NCI-H526 (cell line): ENCODE data around the gene WDR62.

ENCODE experiments used
- DNase-seq, 2 experiments: peaks; one replicate each; lab custom pipeline; 2025; lab: John Stamatoyannopoulos, UW

Gene WDR62

DNA sequence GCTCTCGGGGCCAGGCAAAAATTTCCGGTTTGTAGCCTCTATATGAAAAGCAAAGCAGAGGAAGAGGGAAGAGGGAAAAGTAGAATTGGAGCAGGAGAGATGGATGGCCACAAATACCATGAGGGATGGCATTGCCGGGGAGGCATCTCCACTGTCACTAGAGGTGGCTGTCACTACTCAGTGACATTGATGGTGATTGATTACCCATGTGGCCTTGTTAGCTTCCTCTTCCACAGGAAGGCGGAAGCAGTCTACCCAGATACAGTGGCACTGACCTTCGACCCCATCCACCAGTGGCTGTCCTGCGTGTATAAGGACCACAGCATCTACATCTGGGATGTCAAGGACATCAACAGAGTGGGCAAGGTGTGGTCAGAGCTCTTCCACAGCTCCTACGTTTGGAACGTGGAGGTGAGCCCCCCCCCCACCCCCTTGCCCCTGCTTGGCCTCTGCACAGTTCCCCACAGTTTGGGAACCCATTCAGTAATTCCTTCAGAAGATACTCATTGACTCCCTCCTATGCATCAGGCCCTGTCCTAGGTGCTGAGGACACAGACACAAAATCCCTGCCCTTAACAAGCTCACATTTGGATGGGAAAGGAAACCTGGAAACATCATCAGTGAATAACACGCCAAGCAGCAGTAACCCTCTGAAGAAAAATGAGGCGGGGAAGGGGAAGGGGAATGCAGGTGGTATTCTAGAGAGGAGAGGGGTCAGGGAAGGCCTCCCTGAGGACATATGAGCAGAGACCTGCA, 18.6 kb downstream of the WDR62 start:
- DNase-seq = no peak

DNA sequence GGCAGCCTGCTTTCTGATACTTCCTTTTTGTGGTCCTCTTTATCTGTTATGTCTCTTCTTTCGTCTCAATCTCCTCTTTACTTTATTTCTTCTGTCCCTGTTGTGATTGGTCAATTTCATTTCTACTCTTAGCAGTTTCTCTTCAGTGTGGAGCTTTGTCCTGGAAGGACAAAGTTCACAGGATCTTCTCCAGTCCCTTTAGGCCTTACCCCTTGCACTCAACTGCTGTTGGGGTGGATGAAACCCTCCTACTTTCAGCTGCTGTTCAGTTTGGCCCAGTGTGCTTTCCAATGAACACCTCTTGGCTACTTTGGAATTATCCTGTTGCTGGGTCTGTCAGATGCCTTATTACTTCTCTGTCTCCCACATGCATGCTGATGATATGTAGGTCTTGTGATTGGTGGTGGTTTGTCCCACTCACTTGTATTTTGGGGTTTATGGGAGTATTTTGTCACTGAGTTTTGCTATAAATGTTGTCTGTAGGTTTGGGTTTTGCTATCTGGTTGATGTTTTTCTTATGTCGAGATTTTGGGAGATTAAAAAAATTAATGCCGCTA, 24.8 kb downstream of the WDR62 start:
- no peak for DNase-seq

DNA sequence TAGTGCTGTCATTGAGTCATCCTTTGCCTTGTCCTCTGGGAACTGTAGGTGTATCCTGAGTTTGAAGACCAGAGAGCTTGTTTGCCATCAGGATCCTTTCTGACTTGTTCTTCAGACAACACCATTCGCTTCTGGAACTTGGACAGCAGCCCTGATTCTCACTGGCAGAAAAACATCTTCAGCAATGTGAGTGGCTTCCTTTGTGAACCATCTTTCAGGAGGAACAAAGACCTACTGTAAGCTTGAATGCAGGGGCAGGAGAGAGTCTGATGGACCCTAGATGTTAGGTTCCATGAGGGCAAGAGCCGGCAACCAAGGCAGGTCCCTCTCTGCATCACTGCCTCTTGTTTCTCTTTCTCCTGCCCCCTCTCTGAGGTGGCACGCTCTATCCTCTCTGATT, 26.7 kb downstream of the WDR62 start:
- no peak for DNase-seq

DNA sequence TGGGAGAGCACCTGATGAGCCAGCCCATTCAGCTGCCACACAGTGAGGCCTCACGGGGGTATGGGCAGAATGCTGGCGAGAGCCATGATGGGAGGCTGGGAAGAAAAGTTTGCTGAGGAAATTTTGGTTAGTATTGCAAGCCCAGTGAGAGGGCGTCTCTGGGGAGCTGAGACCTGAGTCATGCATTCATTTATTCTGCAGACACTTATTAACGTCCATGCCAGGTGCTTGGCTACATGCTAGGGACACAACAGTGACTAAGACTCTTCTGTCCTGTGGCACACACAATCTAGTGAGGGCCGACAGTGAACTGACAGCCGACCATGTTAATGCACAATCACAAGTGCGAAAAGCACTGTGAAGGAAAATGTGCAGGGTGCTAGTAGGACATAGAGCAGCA, 27.2 kb downstream of the WDR62 start:
- DNase-seq = no peak

DNA sequence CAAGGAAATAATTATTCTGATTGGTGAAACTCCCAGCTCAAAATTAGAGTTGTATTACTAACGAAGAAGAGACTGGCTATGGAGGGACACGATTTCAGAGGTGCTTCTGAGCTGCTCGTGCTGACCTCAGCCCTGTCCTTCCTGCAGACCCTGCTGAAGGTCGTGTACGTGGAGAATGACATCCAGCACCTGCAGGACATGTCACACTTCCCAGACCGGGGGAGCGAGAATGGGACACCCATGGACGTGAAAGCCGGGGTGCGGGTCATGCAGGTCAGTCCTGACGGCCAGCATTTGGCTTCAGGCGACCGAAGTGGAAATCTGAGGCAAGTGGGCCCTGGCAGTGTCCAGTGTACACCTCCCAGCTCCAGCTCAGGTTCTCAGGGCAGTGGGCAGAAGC, 28.2 kb downstream of the WDR62 start:
- no peak for DNase-seq

DNA sequence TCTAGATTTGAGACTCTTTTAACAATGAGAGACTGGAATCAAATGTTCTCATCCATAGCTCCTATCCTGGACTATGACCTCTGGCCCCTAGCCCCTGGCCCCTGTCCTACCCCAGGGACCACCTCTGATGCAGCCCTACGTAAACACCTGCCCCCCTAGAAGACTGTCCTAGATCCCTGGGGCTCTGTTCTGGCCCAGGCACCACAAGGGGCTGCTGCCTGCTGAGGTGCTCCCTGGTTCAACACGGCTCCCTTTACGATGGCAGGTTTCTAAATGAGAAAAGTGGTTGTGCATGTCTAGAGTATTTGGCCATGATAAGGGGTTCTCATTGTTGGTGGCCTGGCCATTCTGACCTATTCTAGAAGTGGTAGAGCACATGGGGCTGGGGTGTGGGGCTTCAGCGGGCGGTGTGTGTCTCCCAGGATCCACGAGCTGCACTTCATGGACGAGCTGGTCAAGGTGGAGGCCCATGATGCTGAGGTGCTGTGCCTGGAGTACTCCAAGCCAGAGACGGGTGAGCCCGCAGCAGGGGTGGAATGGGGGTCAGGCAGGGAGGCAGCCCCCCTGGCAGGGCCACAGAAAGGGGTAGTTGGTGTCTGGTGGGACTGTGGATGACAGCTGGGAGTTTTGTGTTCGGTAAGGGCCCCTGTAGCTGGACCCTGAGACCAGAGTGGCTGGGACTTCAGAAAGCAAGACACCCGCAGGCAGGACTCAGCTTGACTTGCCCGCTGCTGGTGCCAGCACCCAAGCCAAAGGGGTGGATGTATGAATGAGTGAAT, 29.7 kb downstream of the WDR62 start:
- no peak for DNase-seq

DNA sequence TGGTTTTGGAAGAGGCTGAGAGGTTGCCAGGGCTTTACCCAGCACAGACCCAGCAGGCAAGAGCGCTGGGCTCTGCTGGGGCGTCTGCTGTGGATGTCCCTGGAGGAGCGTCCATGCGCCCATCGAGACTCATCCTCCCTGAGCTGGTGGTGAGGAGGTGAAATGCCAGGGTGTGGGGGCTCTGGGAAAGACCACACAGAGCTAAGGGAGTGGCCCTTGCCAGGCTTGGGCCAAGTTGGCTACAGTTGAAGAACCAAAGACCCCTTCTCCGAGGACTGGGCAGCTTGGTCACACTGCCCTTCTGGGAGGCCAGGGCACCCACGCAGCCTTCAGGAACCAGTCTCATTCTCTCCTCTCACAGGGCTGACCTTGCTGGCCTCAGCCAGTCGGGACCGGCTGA, 31.6 kb downstream of the WDR62 start:
- DNase-seq = no peak

DNA sequence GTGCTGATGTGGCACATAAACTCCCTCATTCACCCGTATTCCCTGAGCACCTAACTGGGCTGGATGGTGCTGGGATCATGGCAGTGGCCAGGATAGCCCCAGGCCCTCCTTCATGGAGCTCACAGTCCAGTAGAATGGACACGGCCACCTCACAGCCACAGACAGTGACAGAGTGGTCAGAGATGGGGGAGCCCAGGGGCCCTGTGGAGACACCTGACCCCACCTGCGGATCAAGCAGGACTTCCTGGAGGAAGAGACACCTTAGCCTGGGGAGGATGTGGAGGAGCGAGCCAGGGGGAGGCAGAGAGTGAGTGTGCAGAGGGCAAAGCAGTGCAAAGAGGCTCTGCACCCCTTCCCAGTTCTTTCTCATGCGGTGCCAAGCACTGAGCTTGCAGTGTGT, 35.1 kb downstream of the WDR62 start:
- DNase-seq = no peak

DNA sequence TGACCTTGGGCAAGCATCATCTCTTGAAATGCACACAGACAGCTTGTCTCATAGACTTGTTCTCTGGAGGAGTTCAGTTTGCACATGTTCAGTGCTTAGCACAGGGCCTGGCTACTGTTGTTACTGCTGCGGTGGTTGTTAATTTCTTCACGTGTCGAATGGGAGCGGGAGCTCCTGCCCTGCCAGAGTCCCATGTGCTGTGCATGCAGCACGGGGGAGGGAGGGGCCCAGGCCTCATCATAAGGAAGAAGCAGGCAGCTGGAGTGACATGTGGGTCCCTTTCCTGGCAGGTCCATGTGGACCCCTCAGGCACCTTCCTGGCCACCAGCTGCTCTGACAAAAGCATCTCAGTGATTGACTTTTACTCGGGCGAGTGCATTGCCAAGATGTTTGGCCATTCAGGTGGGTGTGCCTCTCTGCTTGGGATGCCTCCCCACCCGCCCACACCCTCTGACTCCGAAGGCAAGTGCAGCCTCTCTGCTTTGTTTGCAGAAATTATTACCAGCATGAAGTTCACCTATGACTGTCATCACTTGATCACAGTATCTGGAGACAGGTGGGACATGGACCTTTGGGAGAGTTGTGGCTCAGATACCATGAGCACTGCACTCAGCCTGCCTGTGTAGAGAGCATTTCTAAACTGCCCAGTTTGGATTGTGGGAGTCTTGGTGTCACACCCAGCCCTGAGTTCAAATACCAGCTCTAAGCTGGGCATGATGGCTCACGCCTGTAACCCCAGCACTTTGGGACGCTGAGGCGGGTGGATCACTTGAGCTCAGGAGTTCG, 36.4 kb downstream of the WDR62 start:
- no peak for DNase-seq

DNA sequence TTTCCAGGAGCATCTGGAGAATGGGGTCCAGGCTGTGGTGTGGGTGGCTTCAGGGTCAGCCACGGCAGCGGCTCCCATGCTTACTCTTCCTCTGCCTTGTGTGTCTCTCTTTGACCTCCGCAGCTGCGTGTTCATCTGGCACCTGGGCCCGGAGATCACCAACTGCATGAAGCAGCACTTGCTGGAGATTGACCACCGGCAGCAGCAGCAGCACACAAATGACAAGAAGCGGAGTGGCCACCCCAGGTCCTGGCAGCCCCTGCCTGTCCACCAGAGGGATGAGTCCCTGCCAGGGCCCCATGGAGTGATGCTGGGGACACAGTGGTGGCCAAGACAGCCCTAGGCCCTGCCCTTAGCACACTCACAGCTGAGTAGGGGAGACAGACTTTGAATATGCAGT, 37.9 kb downstream of the WDR62 start:
- no peak for DNase-seq

DNA sequence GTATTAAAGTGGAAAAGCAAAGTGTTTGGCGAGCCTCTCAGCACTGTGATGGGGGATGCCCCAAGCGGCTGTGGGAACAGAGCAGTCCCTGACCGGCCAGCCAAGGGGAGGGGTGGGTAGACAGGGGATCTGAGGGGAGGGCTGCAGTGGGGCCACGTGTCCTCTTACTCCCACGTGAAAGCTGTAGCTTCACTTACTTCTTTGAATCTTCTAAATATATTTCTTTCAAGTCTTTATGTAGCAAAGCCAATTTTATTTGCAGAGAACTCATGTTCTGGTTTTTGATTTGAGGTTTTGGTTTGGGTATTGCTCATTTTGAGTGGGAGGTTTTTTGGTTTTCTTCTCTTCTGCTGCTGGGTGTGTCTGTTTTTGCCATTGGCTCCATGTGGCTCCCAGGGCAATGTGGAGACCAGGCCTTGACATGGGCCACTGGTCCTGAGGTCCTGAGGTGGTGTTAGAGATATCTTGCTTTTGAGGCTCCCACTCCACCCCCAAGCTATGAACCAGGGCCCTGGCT, 38.5 kb downstream of the WDR62 start:
- DNase-seq = no peak

DNA sequence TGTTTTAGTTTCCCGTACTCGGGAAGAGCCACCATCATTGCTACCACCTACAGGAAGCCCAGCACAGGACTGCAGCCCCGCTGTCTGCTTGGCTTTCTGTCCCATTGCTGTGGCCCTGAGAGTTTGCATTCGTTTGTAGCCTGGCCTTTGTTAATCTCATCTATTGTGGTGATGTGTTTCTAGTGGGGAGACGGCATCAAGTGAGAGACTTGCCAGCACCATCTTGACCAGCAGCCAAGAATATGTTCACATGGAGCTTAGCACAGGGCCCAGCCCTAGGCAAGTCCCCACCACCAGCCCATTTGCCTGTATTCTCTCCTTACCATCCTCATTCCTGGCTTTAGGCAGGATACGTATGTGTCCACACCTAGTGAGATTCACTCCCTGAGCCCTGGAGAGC, 39.0 kb downstream of the WDR62 start:
- no peak for DNase-seq

DNA sequence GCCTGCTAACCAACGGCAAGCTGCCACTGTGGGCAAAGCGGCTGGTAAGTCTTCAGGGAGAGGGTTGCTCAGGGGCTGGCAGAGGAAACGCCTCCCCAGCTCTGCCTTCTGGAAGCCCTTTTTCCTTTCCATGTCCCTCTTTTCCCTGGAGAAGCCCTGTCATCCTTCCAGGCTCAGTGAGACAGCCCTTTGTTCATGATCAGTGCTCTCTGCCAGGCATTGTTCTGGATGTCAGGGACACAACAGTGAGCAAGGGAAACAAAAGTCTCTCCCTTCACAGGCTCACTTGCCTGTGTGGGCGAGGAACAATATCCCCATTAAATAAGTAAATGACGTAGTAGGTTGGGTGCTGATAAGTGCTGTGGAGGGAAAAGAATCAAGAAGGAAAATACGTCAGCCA, 42.3 kb downstream of the WDR62 start:
- DNase-seq = no peak

DNA sequence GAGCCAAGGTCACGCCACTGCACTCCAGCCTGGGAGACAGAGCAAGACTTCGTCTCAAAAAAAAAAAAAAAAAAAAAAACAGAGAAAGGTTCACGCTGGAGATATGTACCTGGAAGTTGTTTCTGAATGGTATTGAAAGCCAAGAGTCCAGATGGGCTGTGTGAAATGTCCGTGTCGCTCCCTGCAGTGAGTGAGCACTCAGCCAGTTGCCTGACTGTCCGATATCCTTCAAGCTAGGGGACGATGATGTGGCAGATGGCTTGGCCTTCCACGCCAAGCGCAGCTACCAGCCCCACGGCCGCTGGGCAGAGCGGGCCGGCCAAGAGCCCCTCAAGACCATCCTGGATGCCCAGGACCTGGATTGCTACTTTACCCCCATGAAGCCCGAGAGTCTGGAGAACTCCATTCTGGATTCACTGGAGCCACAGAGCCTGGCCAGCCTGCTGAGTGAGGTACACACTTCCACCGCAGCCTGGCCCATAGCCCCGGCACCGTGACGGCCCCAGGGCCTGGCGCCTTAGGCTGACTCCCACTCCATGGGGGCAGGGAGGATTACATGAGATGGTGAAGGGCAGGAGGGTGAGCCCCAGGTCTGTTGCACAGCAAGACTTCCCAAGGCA, 44.6 kb downstream of the WDR62 start:
- DNase-seq = no peak

DNA sequence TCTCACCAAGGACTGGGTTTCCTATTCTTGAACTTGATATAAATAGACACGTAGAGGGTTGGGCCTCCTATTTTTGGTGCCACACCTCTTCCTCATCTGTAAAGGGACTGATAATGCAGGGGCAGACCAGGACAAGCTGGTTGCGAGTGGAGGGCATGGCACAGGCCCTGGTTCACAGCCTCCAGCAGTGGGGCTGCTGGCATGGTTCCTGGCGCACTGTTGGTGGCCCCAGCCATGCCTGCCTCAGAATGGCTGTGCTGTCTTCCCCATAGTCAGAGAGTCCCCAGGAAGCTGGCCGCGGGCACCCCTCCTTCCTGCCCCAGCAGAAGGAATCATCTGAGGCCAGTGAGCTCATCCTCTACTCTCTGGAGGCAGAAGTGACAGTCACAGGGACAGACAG, 45.8 kb downstream of the WDR62 start:
- DNase-seq = no peak

DNA sequence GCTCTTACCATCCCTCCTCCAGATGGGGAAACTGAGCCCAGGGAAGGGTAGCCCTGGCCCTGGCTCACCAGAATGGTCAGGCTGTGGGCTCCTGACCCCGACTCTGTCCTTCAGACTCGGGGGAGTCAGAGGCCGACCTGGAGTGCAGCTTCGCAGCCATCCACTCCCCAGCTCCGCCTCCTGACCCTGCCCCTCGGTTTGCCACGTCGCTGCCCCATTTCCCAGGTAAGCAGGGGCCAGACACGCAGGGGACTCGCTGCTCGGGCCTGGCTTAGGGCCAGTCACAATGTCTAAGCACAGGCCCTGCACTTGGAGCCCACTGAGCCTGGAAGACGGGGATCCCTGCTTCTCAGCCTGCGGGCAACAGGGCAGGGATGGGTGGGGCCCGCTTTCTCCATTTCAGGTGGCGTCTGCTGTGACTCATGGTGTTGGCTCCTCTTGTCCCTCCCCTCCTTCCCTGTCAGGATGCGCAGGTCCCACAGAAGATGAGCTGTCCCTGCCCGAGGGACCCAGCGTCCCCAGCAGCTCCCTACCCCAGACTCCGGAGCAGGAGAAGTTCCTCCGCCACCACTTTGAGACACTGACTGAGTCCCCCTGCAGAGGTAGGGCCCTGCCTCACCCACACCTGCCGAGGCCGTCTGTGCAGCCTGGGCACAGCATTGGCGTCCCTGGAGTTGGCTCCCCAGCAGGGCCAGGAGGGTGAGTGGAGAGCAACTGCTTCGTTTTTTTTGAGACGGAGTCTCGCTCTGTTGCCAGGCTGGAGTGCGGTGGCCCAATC, 47.0 kb downstream of the WDR62 start:
- DNase-seq = no peak

DNA sequence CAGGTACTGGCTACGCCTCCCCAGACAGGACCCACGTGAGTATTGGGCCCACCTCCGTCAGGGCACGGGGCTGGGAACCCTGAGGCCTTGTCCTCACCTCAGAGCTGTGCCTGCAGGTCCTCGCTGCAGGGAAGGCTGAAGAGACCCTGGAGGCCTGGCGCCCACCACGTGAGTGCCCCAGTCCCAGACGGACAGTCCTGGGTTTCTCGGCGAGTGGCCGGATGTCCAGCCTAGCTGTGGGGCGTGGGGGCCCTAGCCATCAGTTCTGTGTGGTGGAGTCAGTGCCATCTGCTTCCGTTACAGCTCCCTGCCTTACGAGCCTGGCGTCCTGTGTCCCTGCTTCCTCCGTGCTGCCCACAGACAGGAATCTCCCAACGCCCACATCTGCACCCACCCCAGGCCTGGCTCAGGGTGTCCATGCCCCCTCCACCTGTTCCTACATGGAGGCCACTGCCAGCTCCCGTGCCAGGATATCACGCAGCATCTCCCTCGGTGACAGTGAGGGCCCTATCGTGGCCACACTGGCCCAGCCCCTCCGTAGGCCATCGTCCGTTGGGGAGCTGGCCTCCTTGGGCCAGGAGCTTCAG, 48.4 kb downstream of the WDR62 start:
- DNase-seq = no peak

DNA sequence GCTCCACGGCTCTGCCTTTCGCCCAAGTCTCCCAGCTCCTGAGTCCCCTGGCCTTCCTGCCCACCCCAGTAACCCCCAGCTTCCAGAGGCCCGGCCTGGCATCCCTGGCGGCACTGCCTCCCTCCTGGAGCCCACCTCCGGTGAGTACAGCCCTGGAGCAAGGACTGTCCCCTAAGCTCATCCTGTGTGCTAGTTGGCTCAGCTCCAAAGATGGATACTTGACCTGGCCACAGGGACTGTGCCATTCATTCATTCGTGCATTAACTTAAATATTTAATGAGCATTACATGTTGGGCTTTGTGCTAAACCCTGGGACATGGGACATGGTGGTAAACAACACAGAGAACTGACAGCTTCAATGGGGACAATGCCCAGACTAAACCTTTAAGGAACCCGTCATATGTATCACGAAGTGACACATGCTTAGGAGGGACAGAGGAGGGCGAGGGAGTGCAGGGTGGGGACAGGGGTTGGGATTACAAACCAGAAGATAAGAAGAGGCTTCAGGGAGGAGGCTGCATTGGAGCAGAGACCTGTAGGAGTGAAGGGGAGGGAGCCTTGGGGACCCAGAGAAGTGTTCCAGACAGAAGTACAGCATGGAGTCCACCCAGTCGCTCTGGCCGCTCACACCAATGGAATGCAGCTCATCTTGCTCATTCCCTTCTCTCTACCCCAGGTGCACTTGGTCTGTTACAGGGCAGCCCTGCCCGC, 49.3 kb downstream of the WDR62 start:
- no peak for DNase-seq

DNA sequence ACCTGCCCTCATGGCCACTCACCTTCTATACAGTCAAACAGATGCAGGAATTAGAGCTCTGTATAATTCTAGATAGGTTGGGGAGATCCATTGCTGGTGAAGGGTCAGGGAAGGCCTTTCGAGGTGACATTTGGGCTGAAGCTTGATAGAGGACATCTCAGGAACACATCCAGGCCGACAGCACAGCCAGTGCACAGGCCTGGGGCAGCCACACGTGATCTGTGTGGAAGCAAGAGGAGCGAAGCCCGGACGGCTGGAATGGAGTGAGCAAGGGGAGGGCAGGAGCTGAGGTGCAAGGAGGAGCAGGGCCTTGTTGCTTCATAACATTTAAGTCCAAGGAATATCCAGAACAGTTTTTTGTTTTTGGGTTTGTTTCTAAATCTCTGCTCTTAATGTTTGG, 51.7 kb downstream of the WDR62 start:
- DNase-seq = no peak

DNA sequence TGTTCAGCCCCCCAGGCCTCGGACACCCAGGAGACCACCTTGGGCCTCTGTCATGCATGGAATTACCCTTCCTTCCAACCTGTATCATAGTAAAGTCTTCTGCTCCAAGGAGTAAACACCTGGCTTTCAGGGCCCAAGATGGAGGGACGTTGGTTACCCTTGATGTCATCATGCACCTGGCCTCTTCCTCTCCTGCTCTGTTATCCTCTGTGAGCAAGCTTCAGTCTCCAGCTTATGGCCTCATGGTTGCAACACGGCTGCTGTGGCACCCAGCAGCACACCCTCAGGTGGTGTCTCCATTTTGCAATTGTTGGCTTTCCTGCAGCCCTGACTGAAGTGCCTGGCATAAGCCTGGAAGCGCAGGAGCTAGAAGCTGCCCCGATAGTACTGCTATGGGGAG, 52.3 kb downstream of the WDR62 start:
- DNase-seq = no peak
